Fibroblast of lung (primary cell): ENCODE results near the gene ENTR1.

Experiments used
- CTCF ChIP-seq, 2 donors: IDR thresholded peaks in 1 of 2; conservative IDR thresholded peaks in 1 of 2; 1 replicate in 1 of 2; 2 replicates in 1 of 2; pipeline ENCODE4 v1.5.1; 2011 to 2012; ENCODE audit warnings: low read length in 2 of 2, control low read depth in 1 of 2, inconsistent platforms in 1 of 2, low read depth in 1 of 2, mild to moderate bottlenecking in 1 of 2
- EZH2 ChIP-seq: IDR thresholded peaks from 2 replicates; pipeline ENCODE4 v1.5.1; 2012; ENCODE audit warnings: low read length, control low read depth, mild to moderate bottlenecking; ENCODE audit errors: missing control alignments

GRCh38 chr9:136358888-136359287 lies 51.5 kb downstream of the ENTR1 start:
- TF ChIP-seq CTCF (conservative IDR thresholded peaks at IDR 0.05 in 1 of 2, IDR thresholded peaks at IDR 0.05 in 1 of 2; ENCODE audit: low read depth in 1 of 2, low read length in 2 of 2) (no peak), EZH2 (no peak)
